Activated CD4-positive, alpha-beta T cell treated with anti-CD3 and anti-CD28 coated beads, Interleukin-10, Interleukin-2, amounts not matched to agents 100 ng/mL and 50 ng/mL, durations not matched to agents 16 hours and 8 hours (primary cell): ENCODE measurements around the gene MAP3K5.
A peak's percentile ranks its signal among the peaks of the same experiment; 100 is the strongest.
"Not testable (repeated sequence)": the region's sequence is repeated elsewhere in the genome, so short reads cannot be mapped to it uniquely, and the experiment has no call there.

Experiments
- DNase-seq: peaks from one replicate; pipeline ENCODE4 v3.0.0-alpha.2; 2020

The MAP3K5 gene

GRCh38 chr6:136599329-136600011, 192.8 kb downstream of the MAP3K5 start:
- DNase-seq, result no peak

DNA sequence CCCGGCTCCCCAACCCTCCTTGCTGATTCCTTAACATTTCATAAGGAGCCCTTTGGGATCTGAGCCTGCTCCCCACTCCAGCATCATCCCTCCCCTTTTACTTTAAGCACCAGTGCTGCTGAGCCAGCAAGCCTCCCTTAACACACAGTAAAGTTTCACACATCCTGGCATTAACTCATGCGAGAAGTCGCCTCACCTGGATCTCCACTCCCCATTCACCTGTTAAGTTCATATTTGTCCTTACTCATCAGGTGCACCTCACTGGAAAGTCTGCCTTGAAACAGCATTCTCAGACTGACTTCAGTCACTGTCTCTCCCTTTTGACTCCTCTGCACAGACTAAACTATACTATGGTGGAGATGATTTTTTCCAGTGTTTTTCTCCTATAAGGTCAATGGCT, 194.2 kb downstream of the MAP3K5 start:
- DNase-seq, result no peak

- no peak for DNase-seq
These were observed 197.6 kb downstream of the MAP3K5 start for GRCh38 chr6:136594671-136595070.

GRCh38 chr6:136593748-136594490, 198.4 kb downstream of the MAP3K5 start:
- DNase-seq, result peak; percentile 88

GRCh38 chr6:136592930-136593673, 199.2 kb downstream of the MAP3K5 start:
- DNase-seq, result no peak

GRCh38 chr6:136591617-136592016, 200.7 kb downstream of the MAP3K5 start:
- no peak for DNase-seq

DNA sequence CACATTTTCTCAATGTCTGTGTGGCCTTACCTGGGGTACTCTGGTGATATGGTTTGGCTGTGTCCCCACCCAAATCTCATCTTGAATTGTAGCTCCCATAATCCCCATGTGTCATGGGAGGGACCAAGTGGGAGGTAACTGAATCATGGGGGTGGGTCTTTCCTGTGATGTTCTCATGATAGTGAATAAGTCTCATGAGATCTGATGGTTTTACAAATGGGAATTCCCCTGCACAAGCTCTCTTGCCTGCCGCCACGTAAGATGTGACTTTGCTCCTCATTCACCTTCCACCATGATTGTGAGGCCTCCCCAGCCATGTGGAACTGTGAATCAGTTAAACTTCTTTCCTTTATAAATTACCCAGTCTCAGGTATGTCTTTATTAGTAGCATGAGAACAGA, 201.4 kb downstream of the MAP3K5 start:
- DNase-seq, result not testable (repeated sequence)

GRCh38 chr6:136587527-136587926, 204.8 kb downstream of the MAP3K5 start:
- DNase-seq, result no peak

DNA sequence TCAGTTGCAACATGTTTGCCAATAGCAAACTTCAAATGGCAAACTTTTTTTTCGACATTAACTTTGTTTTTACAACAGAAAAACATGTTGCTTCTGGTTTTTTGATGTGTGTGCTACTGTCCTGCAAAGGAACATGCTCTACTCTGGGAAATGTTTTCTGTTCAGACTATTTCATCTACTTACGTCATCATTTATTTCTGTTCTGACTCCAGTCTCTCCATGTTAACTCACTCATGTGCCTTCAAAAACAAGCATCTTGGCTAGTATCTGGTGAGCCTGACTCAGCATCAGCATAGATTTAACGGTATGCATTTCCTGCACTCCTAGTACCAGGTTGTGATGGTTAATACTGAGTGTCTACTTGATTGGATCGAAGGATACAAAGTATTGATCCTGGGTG, 206.0 kb downstream of the MAP3K5 start:
- DNase-seq, result peak; percentile 40

- DNase-seq, result not testable (repeated sequence)
These were observed 206.8 kb downstream of the MAP3K5 start for GRCh38 chr6:136585523-136585922.

- DNase-seq, result not testable (repeated sequence)
These were observed 208.0 kb downstream of the MAP3K5 start for GRCh38 chr6:136584290-136584689.

GRCh38 chr6:136582711-136583471, 209.4 kb downstream of the MAP3K5 start:
- DNase-seq, result peak; percentile 23

GRCh38 chr6:136579800-136580199, 212.5 kb downstream of the MAP3K5 start:
- no peak for DNase-seq

GRCh38 chr6:136576821-136577220, 215.5 kb downstream of the MAP3K5 start:
- DNase-seq, result no peak

- no peak for DNase-seq
These were observed 220.8 kb downstream of the MAP3K5 start for GRCh38 chr6:136571496-136571895.

GRCh38 chr6:136571065-136571464, 221.2 kb downstream of the MAP3K5 start:
- DNase-seq, result no peak

DNA sequence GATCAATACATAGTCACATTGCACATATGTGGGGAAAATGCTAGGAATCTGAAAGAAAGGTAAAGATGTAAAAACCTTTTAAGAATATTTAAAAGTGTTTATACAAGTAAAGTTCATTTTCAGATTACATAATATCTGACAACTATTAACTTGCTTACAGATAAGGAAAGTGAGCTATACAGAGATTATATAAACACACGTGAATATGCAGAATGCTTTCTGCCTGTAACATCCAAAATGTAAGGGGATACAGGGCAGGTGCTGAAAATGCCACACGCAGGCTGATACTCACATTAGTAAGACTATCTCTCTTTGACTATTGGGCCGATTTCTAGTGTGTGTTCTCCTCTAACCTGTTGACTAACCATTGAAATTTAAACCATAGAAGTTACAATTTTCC, 224.1 kb downstream of the MAP3K5 start:
- DNase-seq, result no peak

- no peak for DNase-seq
These were observed 224.6 kb downstream of the MAP3K5 start for GRCh38 chr6:136567688-136568087.

DNA sequence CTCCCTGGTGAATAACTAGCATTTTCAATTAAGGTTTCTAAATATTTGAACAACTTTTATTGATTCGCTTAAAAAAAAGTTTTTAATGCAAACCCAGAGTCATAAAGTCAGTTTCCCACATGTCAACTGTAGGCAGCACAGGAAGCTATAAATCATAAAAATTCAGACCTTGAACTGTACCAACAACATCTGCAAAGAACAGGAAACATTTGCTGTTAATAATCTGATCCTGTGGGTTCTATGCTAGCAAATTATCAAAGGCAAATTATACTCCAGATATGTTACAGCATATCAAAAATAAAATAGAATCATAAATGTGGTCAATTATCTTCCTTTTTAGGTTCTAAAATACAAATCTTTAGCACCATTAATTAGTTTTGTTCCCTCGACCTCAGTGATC, 225.4 kb downstream of the MAP3K5 start:
- DNase-seq, result no peak

DNA sequence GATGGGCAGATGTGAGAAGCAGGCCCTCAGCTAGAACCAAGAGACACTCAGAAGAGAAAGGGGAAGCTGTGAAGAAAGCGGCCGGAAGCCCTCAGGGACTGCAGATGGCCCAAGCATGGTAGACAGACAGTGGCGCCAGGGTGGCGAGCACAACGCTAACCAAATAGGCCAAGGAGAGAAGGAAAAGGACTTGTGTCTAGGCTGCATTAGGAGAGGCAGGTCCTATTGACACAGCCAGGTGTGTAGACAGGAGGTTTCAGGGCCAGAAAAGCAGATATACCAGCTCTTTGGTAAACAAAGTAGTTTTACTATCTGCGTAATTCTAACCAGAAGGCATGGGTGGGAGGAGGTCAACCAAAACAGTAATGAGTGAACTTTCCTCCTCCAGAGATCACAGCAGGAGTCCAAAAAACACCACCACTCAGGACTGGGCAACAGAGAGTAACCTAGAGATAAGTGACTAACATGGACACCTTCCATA, 226.2 kb downstream of the MAP3K5 start:
- DNase-seq, result no peak

DNA sequence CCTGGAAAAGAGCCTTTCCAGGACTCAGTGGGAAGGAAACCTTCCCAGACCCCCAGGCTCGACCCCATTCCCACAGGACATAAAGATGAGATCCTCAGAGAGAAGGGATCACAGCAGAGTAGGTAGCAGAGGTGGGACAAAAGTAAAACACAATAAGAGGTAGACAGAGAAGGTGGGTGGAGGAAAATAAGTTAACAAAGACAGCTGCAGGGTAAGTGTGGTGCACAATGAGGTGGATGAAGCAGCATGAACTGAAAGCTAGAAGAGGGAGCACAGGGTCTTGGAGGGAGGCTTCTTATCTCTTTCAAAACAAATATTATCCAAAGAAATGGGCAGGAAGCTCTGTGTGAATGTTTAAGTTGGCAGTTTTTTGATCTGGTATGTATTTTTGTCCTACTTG, 228.1 kb downstream of the MAP3K5 start:
- DNase-seq, result no peak

DNA sequence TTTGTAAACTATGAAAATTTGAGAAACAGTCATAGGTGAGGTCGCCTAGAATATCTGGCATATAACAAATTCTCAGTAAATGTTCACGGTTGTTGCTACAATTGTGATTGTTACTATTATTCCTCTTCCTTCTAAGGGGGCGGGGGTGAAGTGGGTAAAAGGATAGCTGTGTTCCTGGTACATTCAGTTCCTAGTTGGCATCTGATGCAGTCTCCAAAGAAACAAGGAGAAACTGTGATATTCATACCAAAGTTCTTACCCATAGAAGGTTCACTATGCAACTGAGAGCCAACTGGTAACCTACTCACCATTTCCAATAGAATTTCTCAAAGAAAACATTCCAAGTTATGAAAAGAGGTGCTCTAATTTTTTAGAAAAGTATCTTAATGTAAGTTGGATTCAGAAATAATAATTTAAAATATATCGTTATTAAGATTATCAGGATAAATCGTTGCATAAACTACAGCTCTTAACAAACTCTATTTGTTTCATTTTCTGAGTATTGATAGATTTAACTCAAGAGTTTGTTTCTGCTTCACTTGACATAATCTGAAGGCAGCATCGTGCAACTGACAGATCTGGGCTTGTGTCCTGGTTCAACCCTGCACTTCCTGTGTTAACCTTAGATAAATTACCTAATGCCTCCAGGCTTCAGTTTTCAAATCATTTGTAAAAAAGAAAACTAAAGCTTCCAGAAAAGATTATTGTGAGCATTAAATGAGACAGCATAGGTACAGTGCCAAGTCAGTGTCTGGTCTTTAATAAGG, 228.7 kb downstream of the MAP3K5 start:
- DNase-seq, result no peak
